ENCODE measurements around the gene OR2V1. TPM values are rescaled to one million over a fixed set of nuclear protein-coding genes. Genes with fewer than 3 reads are reported as not detected.

OR2V1 gene
- polyA plus RNA-seq, 1 donor (not counting 4 experiments of a cell fraction or from before 2014, with no cell fraction given), result not detected

DNA sequence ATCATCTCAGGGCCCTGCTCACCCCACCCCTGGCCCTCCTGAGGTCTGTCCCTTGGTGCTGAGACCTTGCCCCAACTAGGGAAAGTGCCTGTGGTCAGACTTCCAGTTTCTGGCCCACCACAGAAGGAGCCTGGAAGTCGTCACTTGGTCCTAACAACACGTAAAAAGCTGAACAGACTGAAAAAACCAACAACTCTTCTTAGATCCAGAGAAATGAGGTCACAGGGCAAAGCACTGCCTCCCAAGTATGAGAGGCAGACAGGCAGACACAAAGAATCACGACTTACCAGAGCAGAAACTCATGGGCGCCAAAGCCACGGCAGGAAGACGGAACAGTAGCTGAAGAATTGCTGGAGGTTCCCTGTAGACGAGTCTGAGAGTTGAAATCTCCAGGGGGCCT is 38.5 kb downstream of the OR2V1 start:
- Histone ChIP-seq H3K9ac (ENCODE audit: control insufficient read depth, extremely low read depth, insufficient read depth, low read length) (no peak overlapping the region), H3K9me1 (ENCODE audit: control insufficient read depth, extremely low read depth, insufficient read depth, low read length) (no peaks in the 10 kb centered on the region), H4K20me1 (ENCODE audit: control insufficient read depth, extremely low read depth, insufficient read depth, low read length) (no peaks in the 10 kb centered on the region), H3K36me3 (ENCODE audit: control insufficient read depth in 2 of 2, extremely low read depth in 1 of 2, insufficient read depth in 2 of 2, low read length in 2 of 2) (no peaks in the 10 kb centered on the region), H3K4me2 (ENCODE audit: control insufficient read depth, extremely low read depth, insufficient read depth, low read depth, low read length) (no peak overlapping the region), H3K79me2 (ENCODE audit: control insufficient read depth, insufficient read depth, low read length) (no peaks in the 10 kb centered on the region), H3K4me3 (ENCODE audit: control insufficient read depth in 2 of 3, extremely low read depth in 1 of 3, insufficient read depth in 2 of 3, low read depth in 1 of 3, low read length in 3 of 3) (no peak overlapping the region), H3K27me3 (ENCODE audit: control insufficient read depth, extremely low read depth, insufficient read depth, low read length) (no peaks in the 10 kb centered on the region), H3K4me1 (ENCODE audit: control insufficient read depth, extremely low read depth, insufficient read depth, low read length) (no peaks in the 10 kb centered on the region), H2AFZ (ENCODE audit: control insufficient read depth, low read length) (no peak overlapping the region), H3K27ac (ENCODE audit: control insufficient read depth, insufficient read depth, low read length) (no peak overlapping the region), H3K9me3 (ENCODE audit: control insufficient read depth, low read depth, low read length) (no peaks in the 10 kb centered on the region)
- no peak for TF ChIP-seq EZH2 (IDR thresholded peaks at IDR 0.05; ENCODE audit: low read length)
- TF ChIP-seq, protein P1, sequence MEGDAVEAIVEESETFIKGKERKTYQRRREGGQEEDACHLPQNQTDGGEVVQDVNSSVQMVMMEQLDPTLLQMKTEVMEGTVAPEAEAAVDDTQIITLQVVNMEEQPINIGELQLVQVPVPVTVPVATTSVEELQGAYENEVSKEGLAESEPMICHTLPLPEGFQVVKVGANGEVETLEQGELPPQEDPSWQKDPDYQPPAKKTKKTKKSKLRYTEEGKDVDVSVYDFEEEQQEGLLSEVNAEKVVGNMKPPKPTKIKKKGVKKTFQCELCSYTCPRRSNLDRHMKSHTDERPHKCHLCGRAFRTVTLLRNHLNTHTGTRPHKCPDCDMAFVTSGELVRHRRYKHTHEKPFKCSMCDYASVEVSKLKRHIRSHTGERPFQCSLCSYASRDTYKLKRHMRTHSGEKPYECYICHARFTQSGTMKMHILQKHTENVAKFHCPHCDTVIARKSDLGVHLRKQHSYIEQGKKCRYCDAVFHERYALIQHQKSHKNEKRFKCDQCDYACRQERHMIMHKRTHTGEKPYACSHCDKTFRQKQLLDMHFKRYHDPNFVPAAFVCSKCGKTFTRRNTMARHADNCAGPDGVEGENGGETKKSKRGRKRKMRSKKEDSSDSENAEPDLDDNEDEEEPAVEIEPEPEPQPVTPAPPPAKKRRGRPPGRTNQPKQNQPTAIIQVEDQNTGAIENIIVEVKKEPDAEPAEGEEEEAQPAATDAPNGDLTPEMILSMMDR (optimal IDR thresholded peaks at IDR 0.05 in 1 of 3, IDR thresholded peaks at IDR 0.05 in 1 of 3, conservative IDR thresholded peaks at IDR 0.05 in 1 of 3; ENCODE audit: extremely low read depth in 1 of 3, insufficient read depth in 2 of 3, low read length in 3 of 3), result no peak
- dilution Hi-C loops (cut with MboI; ENCODE audit: extremely low pct_ligation_motif_present, low sequenced_read_pairs), result no loop called here
- no peak for DNase-seq (ENCODE audit: low read depth, low spot score)
- no peak for FAIRE-seq

DNA sequence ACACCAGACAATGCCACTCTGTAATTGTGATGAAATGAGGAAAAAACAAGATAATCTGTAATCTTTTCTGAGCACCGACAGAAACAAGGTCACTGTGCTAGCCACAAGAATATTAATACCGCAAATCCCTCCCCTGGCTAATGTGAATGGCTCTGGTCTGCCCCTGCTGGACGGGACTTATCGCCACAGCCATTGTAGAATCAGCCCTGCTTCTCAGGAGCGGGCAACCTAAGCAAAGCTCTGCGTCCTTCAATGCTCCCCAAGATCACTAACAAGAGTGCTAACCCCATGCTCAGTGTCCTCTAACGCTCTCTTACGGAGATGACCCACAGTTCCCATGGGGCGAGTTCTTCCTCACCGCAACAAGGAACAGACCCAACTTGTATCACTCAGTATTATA is 42.7 kb downstream of the OR2V1 start:
- Histone ChIP-seq H3K27me3 (ENCODE audit: control insufficient read depth, extremely low read depth, insufficient read depth, low read length) (peaks cover 6% of the 10 kb centered on the region), H3K9me1 (ENCODE audit: control insufficient read depth, extremely low read depth, insufficient read depth, low read length) (no peaks in the 10 kb centered on the region), H3K9ac (ENCODE audit: control insufficient read depth, extremely low read depth, insufficient read depth, low read length) (no peak overlapping the region), H3K4me2 (ENCODE audit: control insufficient read depth, extremely low read depth, insufficient read depth, low read depth, low read length) (no peak overlapping the region), H3K9me3 (ENCODE audit: control insufficient read depth, low read depth, low read length) (no peaks in the 10 kb centered on the region), H3K4me3 (ENCODE audit: control insufficient read depth in 2 of 3, extremely low read depth in 1 of 3, insufficient read depth in 2 of 3, low read depth in 1 of 3, low read length in 3 of 3) (no peak overlapping the region), H3K27ac (ENCODE audit: control insufficient read depth, insufficient read depth, low read length) (no peak overlapping the region), H3K4me1 (ENCODE audit: control insufficient read depth, extremely low read depth, insufficient read depth, low read length) (no peaks in the 10 kb centered on the region), H3K79me2 (ENCODE audit: control insufficient read depth, insufficient read depth, low read length) (no peaks in the 10 kb centered on the region), H3K36me3 (ENCODE audit: control insufficient read depth in 2 of 2, extremely low read depth in 1 of 2, insufficient read depth in 2 of 2, low read length in 2 of 2) (no peaks in the 10 kb centered on the region), H4K20me1 (ENCODE audit: control insufficient read depth, extremely low read depth, insufficient read depth, low read length) (no peaks in the 10 kb centered on the region), H2AFZ (ENCODE audit: control insufficient read depth, low read length) (no peak overlapping the region)
- FAIRE-seq (no peak), DNase-seq (ENCODE audit: low read depth, low spot score) (no peak)
- TF ChIP-seq EZH2 (IDR thresholded peaks at IDR 0.05; ENCODE audit: low read length), result no peak
- TF ChIP-seq, protein P1 (optimal IDR thresholded peaks at IDR 0.05 in 1 of 3, IDR thresholded peaks at IDR 0.05 in 1 of 3, conservative IDR thresholded peaks at IDR 0.05 in 1 of 3; ENCODE audit: extremely low read depth in 1 of 3, insufficient read depth in 2 of 3, low read length in 3 of 3), result peak; percentile 41 to 52 (median 44)
- dilution Hi-C loops (cut with MboI; ENCODE audit: extremely low pct_ligation_motif_present, low sequenced_read_pairs), result no loop called here

Data from keratinocyte (primary cell).